ENCODE measurements around the gene ITGB1BP2. TPM values are rescaled to one million over a fixed set of nuclear protein-coding genes. Genes with fewer than 3 reads are reported as not detected.
"Not testable (repeated sequence)": the region's sequence is repeated elsewhere in the genome, so short reads cannot be mapped to it uniquely, and the experiment has no call there.

Gene ITGB1BP2
- polyA plus RNA-seq, 1 experiment = 2.3 TPM

DNA sequence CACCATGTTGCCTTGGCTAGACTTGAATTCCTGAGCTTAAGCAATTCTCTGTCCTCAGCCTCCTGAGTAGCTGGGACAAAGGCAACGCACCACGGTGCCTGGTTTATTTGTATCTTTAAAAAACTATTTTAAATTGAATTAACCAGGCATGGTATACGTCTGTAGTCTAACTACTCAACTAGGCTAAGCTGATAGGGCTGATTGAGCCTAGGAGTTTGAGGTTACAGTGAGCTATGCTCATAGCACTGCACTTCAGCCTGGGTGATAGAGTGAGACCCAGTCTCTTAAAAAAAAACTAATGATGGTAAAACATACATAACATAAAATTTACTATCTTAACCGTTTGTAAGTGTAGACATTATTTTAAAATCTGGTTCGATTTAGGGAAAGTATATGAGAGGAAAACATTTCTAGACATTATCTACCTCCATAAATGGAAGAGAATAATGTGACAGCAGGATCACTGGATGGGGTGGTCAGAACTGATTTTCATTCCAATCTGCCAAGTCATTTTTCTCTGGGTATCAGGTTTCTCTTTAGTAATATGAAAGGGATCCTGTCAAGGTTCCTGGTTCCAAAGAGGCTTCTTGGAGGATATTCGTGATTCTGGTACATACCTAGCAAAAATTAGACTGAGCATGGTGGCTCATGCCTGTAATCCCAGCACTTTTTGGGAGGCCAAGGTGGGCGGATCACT, 8.7 kb upstream of the ITGB1BP2 start:
- Histone ChIP-seq H3K4me3 (ENCODE audit: low read depth, low read length) (no peak overlapping the region), H3K9me3 (ENCODE audit: control insufficient read depth, insufficient read depth, low read length) (no peaks in the 10 kb centered on the region), H3K27ac (ENCODE audit: low read depth, low read length) (peak overlapping the region; percentile 61), H3K27me3 (ENCODE audit: control insufficient read depth, insufficient read depth, low read length) (no peaks in the 10 kb centered on the region)
- ChIA-PET POLR2A (interaction anchor here (0.6 to 1.9 kb wide), 3 partner anchors 9 to 37 kb away, joined by 3 to 15 read pairs (median 3); partner anchors contain the start of genes ITGB1BP2 and NONO), CTCF (interaction anchor here (0.9 kb wide), 1 partner anchor 39 kb away, joined by 3 read pairs; the partner anchor contains the start of gene ZMYM3)
- TF ChIP-seq, protein P1, sequence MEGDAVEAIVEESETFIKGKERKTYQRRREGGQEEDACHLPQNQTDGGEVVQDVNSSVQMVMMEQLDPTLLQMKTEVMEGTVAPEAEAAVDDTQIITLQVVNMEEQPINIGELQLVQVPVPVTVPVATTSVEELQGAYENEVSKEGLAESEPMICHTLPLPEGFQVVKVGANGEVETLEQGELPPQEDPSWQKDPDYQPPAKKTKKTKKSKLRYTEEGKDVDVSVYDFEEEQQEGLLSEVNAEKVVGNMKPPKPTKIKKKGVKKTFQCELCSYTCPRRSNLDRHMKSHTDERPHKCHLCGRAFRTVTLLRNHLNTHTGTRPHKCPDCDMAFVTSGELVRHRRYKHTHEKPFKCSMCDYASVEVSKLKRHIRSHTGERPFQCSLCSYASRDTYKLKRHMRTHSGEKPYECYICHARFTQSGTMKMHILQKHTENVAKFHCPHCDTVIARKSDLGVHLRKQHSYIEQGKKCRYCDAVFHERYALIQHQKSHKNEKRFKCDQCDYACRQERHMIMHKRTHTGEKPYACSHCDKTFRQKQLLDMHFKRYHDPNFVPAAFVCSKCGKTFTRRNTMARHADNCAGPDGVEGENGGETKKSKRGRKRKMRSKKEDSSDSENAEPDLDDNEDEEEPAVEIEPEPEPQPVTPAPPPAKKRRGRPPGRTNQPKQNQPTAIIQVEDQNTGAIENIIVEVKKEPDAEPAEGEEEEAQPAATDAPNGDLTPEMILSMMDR (IDR thresholded peaks at IDR 0.05; ENCODE audit: low read depth, low read length) = no peak
- no peak for DNase-seq (ENCODE audit: low read depth, low spot score)

DNA sequence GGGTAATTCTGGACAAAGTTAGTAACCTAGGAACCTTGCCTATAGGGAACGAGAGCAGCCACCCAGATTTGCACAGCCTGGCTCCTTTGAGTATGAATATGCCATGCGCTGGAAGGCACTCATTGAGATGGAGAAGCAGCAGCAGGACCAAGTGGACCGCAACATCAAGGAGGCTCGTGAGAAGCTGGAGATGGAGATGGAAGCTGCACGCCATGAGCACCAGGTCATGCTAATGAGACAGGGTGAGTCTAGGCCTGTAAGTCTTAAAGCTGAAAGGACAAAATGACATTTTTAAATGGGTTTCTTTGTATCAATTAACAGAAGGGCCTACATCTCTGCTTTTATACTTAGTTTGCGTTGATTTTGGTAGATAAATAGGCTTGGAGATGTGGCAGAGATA, 4.7 kb upstream of the ITGB1BP2 start:
- Histone ChIP-seq H3K4me3 (ENCODE audit: low read depth, low read length) (no peak overlapping the region), H3K27ac (ENCODE audit: low read depth, low read length) (no peak overlapping the region), H3K9me3 (ENCODE audit: control insufficient read depth, insufficient read depth, low read length) (no peaks in the 10 kb centered on the region), H3K27me3 (ENCODE audit: control insufficient read depth, insufficient read depth, low read length) (no peaks in the 10 kb centered on the region)
- ChIA-PET POLR2A (no interaction called here), CTCF (no interaction called here)
- DNase-seq (ENCODE audit: low read depth, low spot score) = no peak
- TF ChIP-seq, protein P1 (IDR thresholded peaks at IDR 0.05; ENCODE audit: low read depth, low read length) = no peak

DNA sequence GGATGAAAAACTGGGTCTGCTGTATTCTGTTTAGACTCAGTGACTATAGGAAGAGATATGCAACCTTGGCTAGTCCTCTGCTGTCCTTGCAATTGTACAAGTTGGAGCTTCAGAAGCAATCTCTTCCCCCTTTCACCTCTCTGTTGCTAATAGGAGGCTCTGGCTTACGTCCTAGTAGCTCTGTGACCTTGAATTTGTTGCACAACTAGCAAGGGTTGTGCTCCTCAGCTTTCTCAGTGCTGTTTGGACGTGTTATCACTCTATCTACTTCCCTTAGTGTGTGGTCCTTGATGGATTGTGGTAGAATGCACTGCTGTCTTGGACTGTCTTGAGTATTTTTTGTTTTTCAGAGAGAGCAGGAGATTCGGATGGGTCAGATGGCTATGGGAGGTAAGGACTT, 3.4 kb upstream of the ITGB1BP2 start:
- Histone ChIP-seq H3K9me3 (ENCODE audit: control insufficient read depth, insufficient read depth, low read length) (no peaks in the 10 kb centered on the region), H3K27ac (ENCODE audit: low read depth, low read length) (no peak overlapping the region), H3K4me3 (ENCODE audit: low read depth, low read length) (no peak overlapping the region), H3K27me3 (ENCODE audit: control insufficient read depth, insufficient read depth, low read length) (no peaks in the 10 kb centered on the region)
- ChIA-PET POLR2A (interaction anchor here (0.5 kb wide), 1 partner anchor 43 kb away, joined by 7 read pairs; no protein-coding TSS in a partner anchor), CTCF (no interaction called here)
- no peak for DNase-seq (ENCODE audit: low read depth, low spot score)
- TF ChIP-seq, protein P1 (IDR thresholded peaks at IDR 0.05; ENCODE audit: low read depth, low read length) = no peak

DNA sequence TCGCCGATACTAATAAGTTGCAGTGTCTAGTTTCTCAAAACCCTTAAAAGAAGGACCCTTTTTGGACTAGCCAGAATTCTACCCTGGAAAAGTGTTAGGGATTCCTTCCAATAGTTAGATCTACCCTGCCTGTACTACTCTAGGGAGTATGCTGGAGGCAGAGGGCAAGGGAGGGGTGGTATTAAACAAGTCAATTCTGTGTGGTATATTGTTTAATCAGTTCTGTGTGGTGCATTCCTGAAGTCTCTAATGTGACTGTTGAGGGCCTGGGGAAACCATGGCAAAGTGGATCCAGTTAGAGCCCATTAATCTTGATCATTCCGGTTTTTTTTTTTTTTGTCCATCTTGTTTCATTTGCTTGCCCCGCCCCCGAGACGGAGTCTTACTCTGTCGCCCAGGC, 1.5 kb upstream of the ITGB1BP2 start:
- DNase-seq (ENCODE audit: low read depth, low spot score); H3K4me3 ChIP-seq (ENCODE audit: low read depth, low read length); H3K9me3 ChIP-seq (ENCODE audit: control insufficient read depth, insufficient read depth, low read length); CTCF ChIA-PET; POLR2A ChIA-PET; H3K27me3 ChIP-seq (ENCODE audit: control insufficient read depth, insufficient read depth, low read length): not testable (repeated sequence)
- H3K27ac ChIP-seq (ENCODE audit: low read depth, low read length) = peak overlapping the region; percentile 11

DNA sequence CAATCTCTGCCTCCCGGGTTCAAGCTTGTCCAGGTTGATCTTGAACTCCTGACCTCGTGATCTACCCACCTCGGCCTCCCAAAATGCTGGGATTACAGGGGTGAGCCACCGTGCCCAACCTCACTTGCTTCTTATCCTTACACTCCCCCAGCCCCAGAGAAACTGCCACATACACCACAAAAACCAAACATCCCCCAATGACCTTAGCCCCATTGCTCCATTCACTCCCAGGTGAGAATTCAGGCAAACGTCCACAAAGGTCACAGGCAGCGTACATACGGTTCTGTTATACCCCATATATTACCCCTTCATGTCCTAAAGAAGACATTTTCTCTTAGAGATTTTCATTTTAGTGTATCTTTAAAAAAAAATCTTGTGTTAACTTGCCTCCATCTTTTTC, 1.1 kb upstream of the ITGB1BP2 start:
- CTCF ChIA-PET; DNase-seq (ENCODE audit: low read depth, low spot score); H3K9me3 ChIP-seq (ENCODE audit: control insufficient read depth, insufficient read depth, low read length); H3K4me3 ChIP-seq (ENCODE audit: low read depth, low read length); H3K27me3 ChIP-seq (ENCODE audit: control insufficient read depth, insufficient read depth, low read length); POLR2A ChIA-PET; H3K27ac ChIP-seq (ENCODE audit: low read depth, low read length): not testable (repeated sequence)

DNA sequence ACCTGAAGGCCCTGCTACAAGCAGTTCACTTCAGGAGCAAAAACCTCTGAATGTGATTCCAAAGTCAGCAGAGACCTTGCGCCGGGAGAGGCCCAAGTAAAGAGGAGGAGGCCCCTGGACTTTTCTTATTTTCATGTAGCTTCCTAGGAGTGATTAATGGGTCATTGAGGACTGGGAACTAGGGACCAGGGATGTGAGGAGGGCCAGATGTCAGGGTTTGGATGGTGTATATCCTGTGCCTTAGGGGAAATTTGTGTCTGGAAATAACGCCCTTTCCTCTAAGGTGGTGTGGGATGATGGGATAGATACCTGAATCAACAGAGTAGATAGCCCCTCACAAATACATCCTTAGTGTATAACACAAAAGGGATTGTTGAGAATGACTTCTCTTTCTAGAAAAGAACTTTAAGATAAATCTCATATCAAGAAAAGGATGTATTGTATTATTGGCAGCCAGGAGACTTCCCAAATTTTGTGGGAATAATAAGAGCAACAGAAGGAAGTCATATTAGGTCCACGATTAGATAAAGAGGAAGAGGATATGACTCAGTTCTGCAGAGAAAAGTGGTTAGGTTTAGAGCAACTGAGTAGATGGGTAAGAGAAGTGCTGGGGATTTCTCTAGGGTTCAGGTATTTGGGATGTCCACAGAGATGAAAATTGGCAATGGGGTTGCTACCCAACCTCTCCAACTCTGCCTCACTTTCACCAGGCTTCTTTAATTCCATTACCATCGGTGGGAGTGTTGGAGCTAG, 1.1 kb downstream of the ITGB1BP2 start:
- DNase-seq (ENCODE audit: low read depth, low spot score) = no peak
- ChIA-PET CTCF (no interaction called here), POLR2A (no interaction called here)
- no peak overlapping the region for H3K4me3 ChIP-seq (ENCODE audit: low read depth, low read length)
- no peaks in the 10 kb centered on the region for H3K27me3 ChIP-seq (ENCODE audit: control insufficient read depth, insufficient read depth, low read length)
- H3K9me3 ChIP-seq (ENCODE audit: control insufficient read depth, insufficient read depth, low read length) = no peaks in the 10 kb centered on the region
- TF ChIP-seq, protein P1 (IDR thresholded peaks at IDR 0.05; ENCODE audit: low read depth, low read length) = no peak
- no peak overlapping the region for H3K27ac ChIP-seq (ENCODE audit: low read depth, low read length)
